Endothelial cell of umbilical vein (primary cell): ENCODE results near the gene CNBD2. TPM values are rescaled to one million over a fixed set of nuclear protein-coding genes. Genes with fewer than 3 reads are reported as not detected.

Experiments used
- BruUV-seq: library from RNA; stranded (reverse); fragments of 400-500 nt; replicated peaks from 2 replicates; lab custom pipeline; 2021; lab: Mats Ljungman, UMichigan
- CTCF ChIA-PET: fragments of 300-600, 350-600 bp; sonication (Branson Sonifier 250); formaldehyde crosslinking; loops from one replicate; lab custom pipeline; 2021; ENCODE audit warnings: antibody characterized with exemption, inconsistent platforms; lab: Charles Lee
- POLR2A ChIA-PET: fragments of 300-600, 350-600 bp; sonication (Branson Sonifier 250); formaldehyde crosslinking; loops from one replicate; lab custom pipeline; 2021; ENCODE audit warnings: antibody characterized with exemption, inconsistent platforms; lab: Charles Lee
- DNase-seq: peaks from one replicate; pipeline ENCODE4 v3.0.0-alpha.2; 2011; ENCODE audit warnings: low read depth, low spot score
- FAIRE-seq: peaks from 2 replicates; lab custom pipeline; 2011; peaks lifted over from hg19 to GRCh38; lab: Jason Lieb, UNC
- H2AFZ ChIP-seq: 2 replicates; pipeline ENCODE4 v1.6.0; 2012; ENCODE audit warnings: low read depth, low read length, control low read depth, inconsistent platforms
- H3K27ac ChIP-seq: 2 replicates; pipeline ENCODE4 v1.5.1; 2011; ENCODE audit warnings: low read depth, mild to moderate bottlenecking, control low read depth, low read length, moderate library complexity; ENCODE audit not compliant: insufficient read depth
- H3K27me3 ChIP-seq, 2 experiments: 2 replicates each; pipeline versions ENCODE4 v1.6.0 to v1.6.1; 2011; ENCODE audit warnings: low read length in 2 of 2, mixed read lengths in 1 of 2; ENCODE audit not compliant: control insufficient read depth in 2 of 2, insufficient read depth in 2 of 2
- H3K36me3 ChIP-seq, 2 experiments: 2 replicates in 1 of 2; 3 replicates in 1 of 2; pipeline ENCODE4 v1.5.1; 2011; ENCODE audit warnings: low read length in 2 of 2, mild to moderate bottlenecking in 1 of 2, moderate library complexity in 1 of 2; ENCODE audit not compliant: control insufficient read depth in 2 of 2, insufficient read depth in 2 of 2; ENCODE audit errors: extremely low read depth in 1 of 2
- H3K4me1 ChIP-seq: 3 replicates; pipeline ENCODE4 v1.5.1; 2011; ENCODE audit warnings: mild to moderate bottlenecking, low read length; ENCODE audit not compliant: control insufficient read depth, insufficient read depth; ENCODE audit errors: extremely low read depth
- H3K4me2 ChIP-seq: 2 replicates; pipeline ENCODE4 v1.6.1; 2011; ENCODE audit warnings: low read length, control low read depth, mixed read lengths; ENCODE audit not compliant: insufficient read depth
- H3K4me3 ChIP-seq, 3 experiments: fragments of 200-600 bp in 1 of 3; sonication (generic), shearing (Covaris generic) in 1 of 3; replicated peaks in 1 of 3; 2 replicates each; pipeline ENCODE4 v1.5.1; 2011 to 2016; ENCODE audit warnings: control low read depth in 3 of 3, low read length in 3 of 3, mild to moderate bottlenecking in 2 of 3, inconsistent platforms in 1 of 3, low read depth in 1 of 3, moderate library complexity in 1 of 3; ENCODE audit not compliant: insufficient read depth in 1 of 3
- H3K79me2 ChIP-seq: 2 replicates; pipeline ENCODE4 v1.6.0; 2012; ENCODE audit warnings: low read length, inconsistent platforms; ENCODE audit not compliant: control insufficient read depth, insufficient read depth
- H3K9ac ChIP-seq: replicated peaks from 2 replicates; pipeline ENCODE3; 2011; ENCODE audit warnings: low read length, control low read depth; ENCODE audit not compliant: insufficient read depth; ENCODE audit errors: extremely low read depth
- H3K9me1 ChIP-seq: replicated peaks from 3 replicates; pipeline ENCODE4 v1.6.0; 2011; ENCODE audit warnings: mild to moderate bottlenecking, low read length; ENCODE audit not compliant: control insufficient read depth, insufficient read depth; ENCODE audit errors: extremely low read depth
- H3K9me3 ChIP-seq: replicated peaks from 2 replicates; pipeline ENCODE4 v1.5.1; 2012; ENCODE audit warnings: low read length, inconsistent platforms; ENCODE audit not compliant: control insufficient read depth, insufficient read depth
- H4K20me1 ChIP-seq: replicated peaks from 2 replicates; pipeline ENCODE3; 2011; ENCODE audit warnings: mild to moderate bottlenecking, low read length; ENCODE audit not compliant: control insufficient read depth, insufficient read depth; ENCODE audit errors: extremely low read depth
- CTCF ChIP-seq, 2 donors: IDR thresholded peaks; 1 replicate in 1 of 2; 2 replicates in 1 of 2; pipeline ENCODE4 v1.5.1; 2011; ENCODE audit warnings: low read length in 2 of 2, mild to moderate bottlenecking in 2 of 2, moderate library complexity in 2 of 2, control low read depth in 1 of 2, inconsistent platforms in 1 of 2, low read depth in 1 of 2; ENCODE audit not compliant: insufficient read depth in 1 of 2; ENCODE audit errors: extremely low read depth in 1 of 2
- EZH2 ChIP-seq: IDR thresholded peaks from 2 replicates; pipeline ENCODE4 v1.6.1; 2012; ENCODE audit warnings: borderline replicate concordance, low read depth, mild to moderate bottlenecking, moderate library complexity, low read length, inconsistent platforms; ENCODE audit not compliant: severe bottlenecking
- FOS ChIP-seq: IDR thresholded peaks from 2 replicates; pipeline ENCODE4 v1.6.1; 2011; ENCODE audit warnings: mild to moderate bottlenecking, low read length, moderate library complexity, borderline replicate concordance; ENCODE audit not compliant: insufficient read depth
- GATA2 ChIP-seq: IDR thresholded peaks from 2 replicates; pipeline ENCODE4 v1.7.0; 2011; ENCODE audit warnings: low read depth, mild to moderate bottlenecking, moderate library complexity, mixed read lengths, low read length; ENCODE audit not compliant: insufficient read length, insufficient read depth
- JUN ChIP-seq: IDR thresholded peaks from 2 replicates; pipeline ENCODE4 v1.6.1; 2011; ENCODE audit warnings: borderline replicate concordance, low read depth; ENCODE audit not compliant: insufficient read length, insufficient read depth
- MYC ChIP-seq: IDR thresholded peaks from one replicate; pipeline ENCODE4 v1.6.1; 2011; ENCODE audit warnings: mild to moderate bottlenecking, low read depth, low read length
- POLR2A ChIP-seq: IDR thresholded peaks from 2 replicates; pipeline ENCODE4 v1.6.1; 2012; ENCODE audit warnings: low read depth, mild to moderate bottlenecking, control low read depth, low read length
- POLR2AphosphoS5 ChIP-seq: IDR thresholded peaks from 2 replicates; pipeline ENCODE4 v1.6.1; 2012; ENCODE audit warnings: low read depth, mild to moderate bottlenecking, control low read depth, low read length, moderate library complexity; ENCODE audit not compliant: insufficient read depth
- dilution Hi-C: fragments of 300-500 bp; cut with MboI; formaldehyde crosslinking; loops from one replicate; pipeline ENCODE4 v1.15.0; 2019; ENCODE audit warnings: low sequenced_read_pairs; ENCODE audit not compliant: extremely low pct_ligation_motif_present
- intact Hi-C: fragments of 100-400 bp; cut with micrococcal nuclease; formaldehyde crosslinking; loops from one replicate; pipeline ENCODE4 v1.10.0; 2022
- polyA plus RNA-seq, 4 experiments: library from polyadenylated mRNA; depleted of rRNA in 3 of 4; stranded (reverse) in 3 of 4; unstranded in 1 of 4; fragments of >200 nt; gene quantifications; 2 replicates each; pipeline versions ENCODE4 v1.2.1 to v1.2.3, GENCODE V29; 2011 to 2012; ENCODE audit warnings: missing spikeins in 1 of 4
- total RNA-seq: library from RNA; stranded (reverse); gene quantifications from 2 replicates; pipeline ENCODE4 v1.2.3, GENCODE V29; 2021

The CNBD2 gene
- total and polyA plus RNA-seq, 2 donors (not counting 3 experiments of a cell fraction or from before 2014, with no cell fraction given) = 4.9 to 7.5 TPM

DNA sequence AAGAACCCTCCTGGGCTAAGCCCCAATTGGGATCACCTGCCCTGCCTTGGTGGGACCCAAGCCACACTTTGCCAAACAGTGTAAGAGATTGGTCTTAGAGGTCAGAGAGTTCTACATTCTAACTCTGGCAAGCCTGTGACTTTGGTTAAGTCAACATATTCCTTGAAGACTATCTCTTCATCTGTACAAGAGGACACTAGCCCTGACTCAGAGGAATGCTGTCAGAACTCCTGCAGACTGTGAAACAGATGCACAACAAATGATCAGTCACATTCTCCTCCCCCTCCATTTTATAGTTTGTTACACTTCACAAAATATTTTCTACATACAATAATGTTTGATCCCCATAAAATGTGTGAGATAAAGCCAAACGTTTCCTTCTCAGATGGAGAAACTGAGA, 94.4 kb downstream of the CNBD2 start:
- POLR2A ChIA-PET = no interaction called here

More for the DNA sequence above, 94.4 kb downstream of the CNBD2 start:
- Histone ChIP-seq H3K9me3 (no peaks in the 10 kb centered on the region), H3K4me1 (no peaks in the 10 kb centered on the region), H4K20me1 (no peaks in the 10 kb centered on the region), H3K27ac (no peak overlapping the region), H3K79me2 (no peaks in the 10 kb centered on the region), H3K27me3 (no peaks in the 10 kb centered on the region), H2AFZ (no peak overlapping the region), H3K4me3 (no peak overlapping the region), H3K9me1 (no peaks in the 10 kb centered on the region), H3K36me3 (no peaks in the 10 kb centered on the region), H3K4me2 (no peak overlapping the region), H3K9ac (no peak overlapping the region)
- no peak for DNase-seq
- dilution Hi-C loops (no loop called here), intact Hi-C loops (no loop called here)
- no TSS peak for BruUV-seq
- no peak for FAIRE-seq
- CTCF ChIA-PET = no interaction called here
- no peak for TF ChIP-seq MYC
- TF ChIP-seq FOS = no peak
- TF ChIP-seq POLR2AphosphoS5 = no peak
- TF ChIP-seq CTCF (IDR thresholded peaks at IDR 0.05; ENCODE audit: extremely low read depth in 1 of 2, insufficient read depth in 1 of 2, low read depth in 1 of 2, low read length in 2 of 2) = no peak
- TF ChIP-seq POLR2A = no peak
- TF ChIP-seq EZH2 = no peak
- no peak for TF ChIP-seq GATA2
- no peak for TF ChIP-seq JUN
